Ectodermal cell (in vitro differentiated cells): ENCODE measurements around the gene MBNL1.

Source experiments
- H3K27ac ChIP-seq: 2 replicates; pipeline ENCODE4 v1.7.0; 2013; ENCODE audit warnings: mild to moderate bottlenecking, low read depth, low read length; ENCODE audit not compliant: insufficient read depth, poor library complexity, severe bottlenecking
- H3K27me3 ChIP-seq: 2 replicates; pipeline ENCODE4 v1.7.0; 2013; ENCODE audit warnings: mild to moderate bottlenecking, low read length; ENCODE audit not compliant: insufficient read depth, control insufficient read depth, poor library complexity, severe bottlenecking
- H3K36me3 ChIP-seq: one replicate; pipeline ENCODE4 v1.7.0; 2013; ENCODE audit warnings: low read length; ENCODE audit not compliant: control insufficient read depth, insufficient read depth
- H3K4me1 ChIP-seq: one replicate; pipeline ENCODE4 v1.7.0; 2013; ENCODE audit warnings: low read length; ENCODE audit not compliant: control insufficient read depth, insufficient read depth
- H3K4me3 ChIP-seq: 2 replicates; pipeline ENCODE4 v1.7.0; 2013; ENCODE audit warnings: low read depth, low read length, control low read depth; ENCODE audit not compliant: insufficient read depth
- H3K9me3 ChIP-seq: 2 replicates; pipeline ENCODE4 v1.7.0; 2013; ENCODE audit warnings: mild to moderate bottlenecking, low read length, moderate library complexity; ENCODE audit not compliant: control insufficient read depth
- WGBS, 2 experiments: methylation state at CpG; one replicate each; pipeline ENCODE4 v1.1.7; 2013; ENCODE audit warnings: missing lambda C conversion rate in 2 of 2; 5-methylcytosine and 5-hydroxymethylcytosine counted together

The MBNL1 gene

GRCh38 chr3:152488449-152488848 lies 219.7 kb downstream of the MBNL1 start:
- no peak overlapping the region for H3K4me3 ChIP-seq
- H3K27me3 ChIP-seq = no peaks in the 10 kb centered on the region
- H3K36me3 ChIP-seq = no peaks in the 10 kb centered on the region
- H3K27ac ChIP-seq = no peak overlapping the region
- H3K4me1 ChIP-seq = no peaks in the 10 kb centered on the region
- no peaks in the 10 kb centered on the region for H3K9me3 ChIP-seq
- WGBS, 2 experiments = 88 to 97% methylated on average over 1 of the region's 1 CpG

- 92 to 100% methylated on average over 1 of the region's 2 CpGs for WGBS, 2 experiments
- no peak overlapping the region for H3K27ac ChIP-seq
Measured at GRCh38 chr3:152491922-152492321, 223.2 kb downstream of the MBNL1 start.

DNA sequence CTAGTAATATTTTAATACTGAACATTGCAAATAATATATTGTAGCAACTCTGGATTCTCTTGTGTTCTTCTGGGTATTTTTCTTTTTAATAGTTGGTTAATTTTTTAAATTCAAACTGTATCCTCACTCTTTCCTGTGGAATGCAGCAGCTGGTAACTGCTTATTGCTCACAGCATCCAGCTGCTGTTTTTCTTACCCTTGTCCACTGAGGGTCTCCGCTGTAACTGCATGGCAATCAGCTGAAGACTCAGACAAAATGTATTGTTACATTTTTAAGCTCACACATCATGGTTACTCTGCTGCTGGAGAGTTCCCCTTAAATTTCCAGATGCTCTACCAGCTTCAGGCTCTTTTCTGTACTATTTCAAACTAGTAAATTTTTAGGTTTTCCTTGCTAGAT lies 227.6 kb downstream of the MBNL1 start:
- WGBS, 2 experiments = 90 to 96% methylated on average over 1 of the region's 1 CpG
- Histone ChIP-seq H3K27me3 (no peaks in the 10 kb centered on the region), H3K4me3 (no peak overlapping the region), H3K4me1 (no peaks in the 10 kb centered on the region), H3K27ac (no peak overlapping the region), H3K9me3 (no peaks in the 10 kb centered on the region), H3K36me3 (no peaks in the 10 kb centered on the region)

More at GRCh38 chr3:152491922-152492321, 223.2 kb downstream of the MBNL1 start:
- Histone ChIP-seq H3K4me1 (no peaks in the 10 kb centered on the region), H3K36me3 (no peaks in the 10 kb centered on the region), H3K4me3 (no peak overlapping the region), H3K27me3 (no peaks in the 10 kb centered on the region), H3K9me3 (no peaks in the 10 kb centered on the region)

DNA sequence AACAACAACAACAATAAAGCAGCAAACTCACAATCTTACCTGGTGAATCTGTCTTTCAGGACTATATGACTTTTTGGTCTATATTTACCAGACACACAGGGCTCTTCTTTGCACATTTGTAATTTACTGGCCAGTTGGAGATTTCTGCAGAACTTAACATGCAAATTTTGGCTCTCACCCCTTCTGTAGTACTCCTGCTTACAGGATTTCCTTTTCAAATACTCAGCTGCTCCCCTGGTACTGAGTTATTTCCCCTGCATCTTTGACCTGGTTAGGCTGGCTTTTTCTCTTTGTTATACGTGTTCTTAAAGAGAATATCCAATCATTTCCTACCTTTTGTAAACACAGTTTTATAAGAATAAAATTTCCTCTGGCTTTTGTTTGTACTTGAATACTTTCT lies 228.0 kb downstream of the MBNL1 start:
- no peaks in the 10 kb centered on the region for H3K36me3 ChIP-seq
- WGBS, 2 experiments = 20 to 43% methylated on average over 1 of the region's 1 CpG
- no peaks in the 10 kb centered on the region for H3K4me1 ChIP-seq
- no peak overlapping the region for H3K27ac ChIP-seq
- H3K27me3 ChIP-seq = no peaks in the 10 kb centered on the region
- no peak overlapping the region for H3K4me3 ChIP-seq
- H3K9me3 ChIP-seq = no peaks in the 10 kb centered on the region

- no peaks in the 10 kb centered on the region for H3K9me3 ChIP-seq
- no peaks in the 10 kb centered on the region for H3K27me3 ChIP-seq
- no peak overlapping the region for H3K27ac ChIP-seq
- WGBS, 2 experiments = 76 to 81% methylated on average over 3 of the region's 3 CpGs
- H3K36me3 ChIP-seq = no peaks in the 10 kb centered on the region
- H3K4me1 ChIP-seq = no peaks in the 10 kb centered on the region
- H3K4me3 ChIP-seq = no peak overlapping the region
Measured at GRCh38 chr3:152497457-152497856, 228.7 kb downstream of the MBNL1 start.

- WGBS, 2 experiments = 100% methylated on average over 1 of the region's 1 CpG; no CpG with 5 or more reads in 1 of the 2 experiments
- Histone ChIP-seq H3K27me3 (no peaks in the 10 kb centered on the region), H3K4me3 (no peak overlapping the region), H3K4me1 (no peaks in the 10 kb centered on the region), H3K9me3 (no peaks in the 10 kb centered on the region), H3K27ac (no peak overlapping the region), H3K36me3 (no peaks in the 10 kb centered on the region)
Measured at GRCh38 chr3:152497890-152498289, 229.2 kb downstream of the MBNL1 start.

GRCh38 chr3:152499791-152500385 lies 231.2 kb downstream of the MBNL1 start:
- Histone ChIP-seq H3K4me3 (no peak overlapping the region), H3K27me3 (no peaks in the 10 kb centered on the region), H3K4me1 (no peaks in the 10 kb centered on the region), H3K9me3 (no peaks in the 10 kb centered on the region), H3K27ac (no peak overlapping the region), H3K36me3 (no peaks in the 10 kb centered on the region)
- 94 to 96% methylated on average over 3 to 4 of the region's 4 CpGs for WGBS, 2 experiments

DNA sequence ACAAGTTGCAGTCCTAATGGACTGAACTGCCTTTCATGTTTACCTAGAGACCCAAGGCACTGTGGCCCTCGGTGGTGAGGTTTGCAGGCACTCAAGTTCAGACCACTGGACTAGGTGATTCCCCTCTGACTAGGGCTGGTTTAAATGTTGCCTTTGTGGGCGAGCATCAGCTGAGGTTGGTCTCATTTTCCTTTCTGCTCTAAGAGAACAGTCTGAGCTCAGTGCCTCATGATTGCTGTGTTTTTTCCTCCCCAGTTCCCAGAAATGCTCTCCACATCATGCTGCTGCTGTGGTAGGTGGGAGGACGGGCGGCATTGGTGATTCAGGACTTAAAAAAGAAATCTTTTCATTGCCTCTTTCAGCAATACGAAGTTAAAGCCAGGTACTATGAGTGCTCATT lies 237.2 kb downstream of the MBNL1 start:
- H3K27me3 ChIP-seq = no peaks in the 10 kb centered on the region
- WGBS, 2 experiments = 90 to 95% methylated on average over 5 of the region's 5 CpGs
- H3K4me3 ChIP-seq = no peak overlapping the region
- H3K36me3 ChIP-seq = no peaks in the 10 kb centered on the region
- no peaks in the 10 kb centered on the region for H3K4me1 ChIP-seq
- H3K27ac ChIP-seq = no peak overlapping the region
- no peaks in the 10 kb centered on the region for H3K9me3 ChIP-seq

- Histone ChIP-seq H3K27me3 (no peaks in the 10 kb centered on the region), H3K9me3 (no peaks in the 10 kb centered on the region), H3K4me3 (no peak overlapping the region), H3K4me1 (no peaks in the 10 kb centered on the region), H3K36me3 (no peaks in the 10 kb centered on the region), H3K27ac (no peak overlapping the region)
- no CpG with 5 or more reads among the region's 1 CpG for WGBS, 2 experiments
Measured at GRCh38 chr3:152508705-152509104, 240.0 kb downstream of the MBNL1 start.

GRCh38 chr3:152511904-152512303 lies 243.2 kb downstream of the MBNL1 start:
- H3K4me1 ChIP-seq = no peaks in the 10 kb centered on the region
- no peaks in the 10 kb centered on the region for H3K27me3 ChIP-seq
- 90 to 94% methylated on average over 4 of the region's 4 CpGs for WGBS, 2 experiments
- no peak overlapping the region for H3K4me3 ChIP-seq
- H3K27ac ChIP-seq = no peak overlapping the region
- H3K9me3 ChIP-seq = no peaks in the 10 kb centered on the region
- H3K36me3 ChIP-seq = no peaks in the 10 kb centered on the region
